Fibroblast of the aortic adventitia (primary cell): ENCODE results near the gene SH2D6. TPM values are rescaled to one million over a fixed set of nuclear protein-coding genes. Genes with fewer than 3 reads are reported as not detected.
"Not testable (repeated sequence)": the region's sequence is repeated elsewhere in the genome, so short reads cannot be mapped to it uniquely, and the experiment has no call there.

Source experiments
- DNase-seq: peaks from one replicate; pipeline ENCODE4 v3.0.0-alpha.2; 2010; ENCODE audit warnings: low read depth
- H3K4me3 ChIP-seq: 2 replicates; pipeline ENCODE4 v1.5.1; 2011; ENCODE audit warnings: low read depth, mild to moderate bottlenecking, control low read depth, low read length, moderate library complexity
- total RNA-seq: library from RNA; depleted of rRNA; stranded (reverse); fragments of >200 nt; gene quantifications from 2 replicates; pipeline ENCODE4 v1.2.3, GENCODE V29; 2012; ENCODE audit warnings: low replicate concordance
- TF ChIP-seq, protein P1 (sequence below): IDR thresholded peaks from 2 replicates; pipeline ENCODE4 v1.5.1; 2011; ENCODE audit warnings: mild to moderate bottlenecking, low read length, control low read depth, inconsistent platforms; ENCODE audit not compliant: insufficient read depth

SH2D6 gene
- total RNA-seq, 1 donor, result 0.27 TPM

DNA sequence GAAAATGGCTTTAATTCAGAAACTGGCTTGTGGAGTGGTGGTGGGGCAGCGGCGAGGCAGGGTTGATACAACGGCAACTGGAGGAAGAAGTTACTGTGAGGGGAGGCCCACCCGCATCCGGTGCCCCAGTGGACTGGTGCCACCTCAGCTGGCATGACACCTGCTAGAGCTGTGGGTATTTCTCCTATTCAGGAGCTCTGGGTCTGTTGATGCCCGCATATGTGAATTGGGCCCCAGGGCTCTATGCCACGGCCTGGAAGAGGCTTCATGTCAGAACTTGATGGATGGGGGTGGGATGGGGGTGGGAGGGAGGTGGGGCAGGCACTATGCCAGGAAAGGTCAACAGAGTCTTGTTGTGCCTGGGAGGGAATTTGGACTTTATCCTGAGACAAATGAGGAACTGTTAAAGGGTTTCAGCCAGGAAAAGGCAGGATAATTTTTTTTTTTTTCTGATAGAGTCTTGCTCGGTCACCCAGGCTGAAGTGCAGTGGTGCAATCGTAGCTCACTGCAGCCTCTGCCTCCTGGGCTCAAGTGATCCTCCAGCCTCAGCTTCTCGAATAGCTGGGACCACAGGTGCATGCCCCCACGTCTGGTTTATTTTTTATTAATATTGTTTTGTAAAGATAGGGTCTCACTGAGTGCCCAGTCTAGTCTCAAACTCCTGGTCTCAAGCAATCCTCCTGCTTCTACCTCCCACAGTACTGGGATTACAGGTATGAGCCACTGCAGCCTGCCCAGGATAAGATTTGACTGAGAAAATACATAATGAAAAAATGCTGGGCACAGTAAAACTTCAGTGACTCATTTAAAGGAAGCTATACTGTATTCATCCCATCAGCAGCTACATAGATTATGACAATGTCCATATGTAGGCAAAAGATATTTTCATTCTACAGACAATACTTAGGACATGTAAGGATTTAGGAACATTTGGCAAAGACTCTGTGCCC lies 52.6 kb downstream of the SH2D6 start:
- H3K4me3 ChIP-seq, result no peak overlapping the region
- no peak for DNase-seq
- TF ChIP-seq, protein P1, sequence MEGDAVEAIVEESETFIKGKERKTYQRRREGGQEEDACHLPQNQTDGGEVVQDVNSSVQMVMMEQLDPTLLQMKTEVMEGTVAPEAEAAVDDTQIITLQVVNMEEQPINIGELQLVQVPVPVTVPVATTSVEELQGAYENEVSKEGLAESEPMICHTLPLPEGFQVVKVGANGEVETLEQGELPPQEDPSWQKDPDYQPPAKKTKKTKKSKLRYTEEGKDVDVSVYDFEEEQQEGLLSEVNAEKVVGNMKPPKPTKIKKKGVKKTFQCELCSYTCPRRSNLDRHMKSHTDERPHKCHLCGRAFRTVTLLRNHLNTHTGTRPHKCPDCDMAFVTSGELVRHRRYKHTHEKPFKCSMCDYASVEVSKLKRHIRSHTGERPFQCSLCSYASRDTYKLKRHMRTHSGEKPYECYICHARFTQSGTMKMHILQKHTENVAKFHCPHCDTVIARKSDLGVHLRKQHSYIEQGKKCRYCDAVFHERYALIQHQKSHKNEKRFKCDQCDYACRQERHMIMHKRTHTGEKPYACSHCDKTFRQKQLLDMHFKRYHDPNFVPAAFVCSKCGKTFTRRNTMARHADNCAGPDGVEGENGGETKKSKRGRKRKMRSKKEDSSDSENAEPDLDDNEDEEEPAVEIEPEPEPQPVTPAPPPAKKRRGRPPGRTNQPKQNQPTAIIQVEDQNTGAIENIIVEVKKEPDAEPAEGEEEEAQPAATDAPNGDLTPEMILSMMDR, result no peak

DNA sequence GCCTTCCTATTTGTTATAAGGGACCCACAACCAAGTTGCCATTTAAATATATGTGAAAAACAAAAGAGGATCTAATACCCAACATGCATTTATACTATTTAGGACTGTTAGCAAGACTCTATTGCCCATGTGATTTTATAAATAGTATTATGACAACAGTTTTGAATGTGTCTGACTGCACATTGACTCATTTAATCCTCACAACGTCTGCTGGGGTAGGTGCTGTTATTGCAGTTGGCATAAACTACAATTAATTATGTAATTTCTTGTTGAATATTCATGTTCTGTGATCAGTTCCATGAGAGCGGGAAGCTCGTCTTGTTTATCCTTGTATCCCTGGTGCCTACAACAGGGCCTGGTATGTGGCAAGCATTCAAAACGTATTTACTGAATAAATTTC lies 53.7 kb downstream of the SH2D6 start:
- no peak overlapping the region for H3K4me3 ChIP-seq
- DNase-seq, result no peak
- TF ChIP-seq, protein P1, result no peak

DNA sequence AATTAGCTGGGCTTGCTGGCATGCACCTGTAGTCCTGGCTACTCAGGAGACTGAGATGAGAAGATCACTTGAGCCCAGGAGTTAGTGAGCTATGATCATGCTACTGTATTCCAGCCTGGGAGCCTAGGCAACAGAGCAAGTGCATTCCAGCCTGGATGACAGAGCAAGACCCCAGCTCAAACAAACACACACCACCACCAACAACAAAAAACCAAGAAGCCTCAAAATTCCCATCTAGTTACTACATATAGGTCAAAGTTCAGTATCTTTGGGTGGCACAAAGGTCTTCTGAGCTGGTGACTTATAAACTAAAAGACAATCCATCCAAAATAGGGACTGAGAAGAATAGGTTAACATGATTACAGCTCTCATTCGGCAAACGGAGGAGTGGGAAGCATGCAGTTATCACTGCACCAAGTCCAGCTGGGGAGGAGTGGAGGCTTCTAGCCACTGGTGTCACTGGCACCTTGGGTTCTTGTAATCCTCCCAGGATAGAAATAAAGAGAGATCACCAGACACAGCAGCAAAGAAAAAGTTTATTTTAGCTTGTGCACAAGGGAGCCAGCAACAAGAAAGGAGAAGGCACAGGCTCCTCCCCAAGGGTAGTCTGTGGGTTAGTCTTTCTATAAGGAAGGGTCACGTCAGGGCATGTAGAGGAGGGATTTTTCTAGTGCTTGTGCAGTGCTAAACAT lies 57.4 kb downstream of the SH2D6 start:
- DNase-seq, result no peak
- H3K4me3 ChIP-seq, result no peak overlapping the region
- TF ChIP-seq, protein P1, result no peak

DNA sequence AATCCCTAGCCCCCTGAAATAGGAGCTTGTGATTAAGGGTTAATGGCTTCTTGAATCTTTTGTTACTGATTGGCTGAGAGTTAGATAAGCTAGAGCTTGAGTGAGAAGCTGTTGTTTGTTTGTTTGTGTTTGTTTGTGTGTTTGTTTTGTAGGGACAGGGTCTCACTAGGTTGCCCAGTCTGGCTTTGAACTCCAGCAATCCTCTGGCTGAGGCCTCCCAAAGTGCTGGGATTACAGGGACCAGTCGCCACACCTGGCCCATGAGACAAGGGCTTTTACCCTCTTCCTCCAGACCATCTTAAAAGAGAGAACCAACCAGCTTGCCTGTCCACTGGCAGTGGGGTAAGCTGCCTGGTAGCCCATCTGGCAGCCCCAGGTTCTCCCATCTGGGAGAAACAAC lies 58.1 kb downstream of the SH2D6 start:
- no peak overlapping the region for H3K4me3 ChIP-seq
- DNase-seq, result no peak
- TF ChIP-seq, protein P1, result no peak

DNA sequence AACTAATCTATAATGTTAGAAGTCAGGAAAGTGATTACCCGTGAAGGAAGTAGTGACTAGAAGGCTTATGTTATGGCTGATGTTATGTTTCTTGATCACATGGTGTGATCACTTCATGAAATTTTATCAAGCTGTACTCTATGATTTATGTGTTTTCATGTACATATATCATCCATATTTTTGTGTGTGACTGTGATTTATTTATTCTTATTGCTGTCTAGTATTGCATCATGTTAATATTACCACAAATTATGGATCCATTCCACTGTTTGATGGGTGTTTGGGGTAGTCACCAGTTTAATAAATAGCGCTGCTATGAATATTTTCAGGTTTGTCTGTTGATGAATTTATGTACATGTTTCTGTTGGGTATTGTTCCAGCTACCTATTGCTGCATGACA lies 59.4 kb downstream of the SH2D6 start:
- no peak overlapping the region for H3K4me3 ChIP-seq
- no peak for DNase-seq
- TF ChIP-seq, protein P1, result no peak

DNA sequence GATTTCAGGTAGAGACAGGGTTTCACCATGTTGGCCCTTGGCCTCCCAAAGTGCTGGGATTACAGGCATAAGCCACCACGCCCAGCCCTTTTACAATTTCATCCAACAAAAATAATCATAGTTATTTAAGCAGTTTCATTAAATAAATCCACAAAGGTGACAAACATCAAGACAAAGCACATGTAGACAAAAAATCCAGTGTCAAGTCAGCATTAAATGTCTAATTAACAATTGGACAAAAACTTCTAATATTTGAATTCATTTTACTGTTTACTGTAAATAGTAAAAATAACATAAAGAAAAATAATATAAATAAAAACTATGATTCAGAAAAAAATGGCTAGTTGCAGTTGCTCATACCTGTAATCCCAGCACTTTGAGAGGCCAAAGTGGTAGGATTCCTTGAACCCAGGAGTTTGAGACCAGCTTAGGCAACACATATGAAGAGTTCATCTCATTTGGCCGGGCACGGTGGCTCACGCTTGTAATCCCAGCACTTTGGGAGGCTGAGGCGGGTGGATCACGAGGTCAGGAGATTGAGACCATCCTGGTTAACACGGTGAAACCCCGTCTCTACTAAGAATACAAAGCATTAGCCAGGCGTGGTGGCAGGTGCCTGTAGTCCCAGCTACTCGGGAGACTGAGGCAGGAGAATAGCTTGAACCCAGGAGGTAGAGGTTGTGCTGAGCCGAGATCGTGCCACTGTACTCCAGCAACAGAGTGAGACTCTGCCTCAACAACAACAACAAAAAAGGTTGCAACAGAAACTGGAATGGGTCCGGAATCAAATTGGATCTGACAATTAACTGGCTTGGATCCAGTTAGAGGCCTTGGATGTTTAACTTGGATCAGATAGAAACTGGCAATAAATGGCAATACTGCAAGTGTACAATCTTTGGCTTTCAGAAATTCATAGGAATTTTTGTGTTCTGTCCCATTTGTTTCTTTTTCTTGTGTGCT lies 63.6 kb downstream of the SH2D6 start:
- TF ChIP-seq, protein P1, result no peak
- no peak overlapping the region for H3K4me3 ChIP-seq
- DNase-seq, result peak; percentile 84

DNA sequence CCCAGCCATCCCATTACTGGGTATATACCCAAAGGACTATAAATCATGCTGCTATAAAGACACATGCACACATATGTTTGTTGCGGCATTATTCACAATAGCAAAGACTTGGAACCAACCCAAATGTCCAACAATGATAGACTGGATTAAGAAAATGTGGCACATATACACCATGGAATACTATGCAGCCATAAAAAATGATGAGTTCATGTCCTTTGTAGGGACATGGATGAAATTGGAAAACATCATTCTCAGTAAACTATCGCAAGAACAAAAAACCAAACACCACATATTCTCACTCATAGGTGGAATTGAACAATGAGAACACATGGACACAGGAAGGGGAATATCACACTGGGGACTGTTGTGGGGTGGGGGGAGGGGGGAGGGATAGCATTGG lies 66.1 kb downstream of the SH2D6 start:
- not testable (repeated sequence) for H3K4me3 ChIP-seq, DNase-seq
